GM12878 (cell line): ENCODE data around the gene PLA2G15. TPM values are rescaled to one million over a fixed set of nuclear protein-coding genes. Genes with fewer than 3 reads are reported as not detected.

ENCODE experiments used
- ATAC-seq: fragments of 200-7000 bp; cut with Tn5 transposase; 3 replicates; pipeline ENCODE4 v1.9.1; 2020; ENCODE audit warnings: mild to moderate bottlenecking, moderate library complexity
- BruUV-seq: library from RNA; stranded (reverse); fragments of 400-500 nt; replicated peaks from 2 replicates; lab custom pipeline; 2021; lab: Mats Ljungman, UMichigan
- CTCF ChIA-PET: fragments of 300-600 bp; sonication (Branson Sonifier 250); formaldehyde crosslinking; extraction: SDS; loops from one replicate; lab custom pipeline; 2021; ENCODE audit warnings: inconsistent platforms; lab: Yijun Ruan, JAX
- POLR2A ChIA-PET: fragments of 350-600 bp; formaldehyde crosslinking; extraction: SDS; loops from one replicate; lab custom pipeline; 2021; ENCODE audit warnings: inconsistent platforms; lab: Charles Lee
- RAD21 ChIA-PET: fragments of 300-600 bp; sonication (Branson Sonifier 250); formaldehyde crosslinking; loops from one replicate; lab custom pipeline; 2023; ENCODE audit warnings: antibody characterized with exemption; ENCODE audit not compliant: unreplicated experiment; lab: Charles Lee
- SMC1A ChIA-PET: fragments of 300-600 bp; sonication (Branson Sonifier 250); formaldehyde crosslinking; loops from one replicate; lab custom pipeline; 2023; ENCODE audit not compliant: unreplicated experiment, uncharacterized antibody; lab: Charles Lee
- DNase-seq: peaks from one replicate; pipeline ENCODE4 v3.0.0-alpha.2; 2011; ENCODE audit warnings: low read depth, low spot score
- FAIRE-seq: peaks from 3 replicates; lab custom pipeline; 2011; peaks lifted over from hg19 to GRCh38; lab: Jason Lieb, UNC
- H2AFZ ChIP-seq: 2 replicates; pipeline ENCODE4 v1.6.0; 2011; ENCODE audit warnings: low read depth, low read length, control low read depth; ENCODE audit not compliant: control insufficient read depth
- H3K27ac ChIP-seq: 2 replicates; pipeline ENCODE4 v1.5.1; 2011; ENCODE audit warnings: control low read depth; ENCODE audit not compliant: control insufficient read depth, insufficient read depth
- H3K27me3 ChIP-seq, 2 experiments: replicated peaks in 1 of 2; 2 replicates each; pipeline versions ENCODE4 v1.6.0 to v1.6.1; 2011; ENCODE audit warnings: low read length in 1 of 2; ENCODE audit not compliant: control insufficient read depth in 2 of 2, insufficient read depth in 2 of 2
- H3K36me3 ChIP-seq, 2 experiments: 2 replicates each; pipeline ENCODE4 v1.5.1; 2011; ENCODE audit warnings: low read length in 1 of 2; ENCODE audit not compliant: control insufficient read depth in 2 of 2, insufficient read depth in 2 of 2
- H3K4me1 ChIP-seq: 2 replicates; pipeline ENCODE4 v1.6.1; 2011; ENCODE audit warnings: mild to moderate bottlenecking, low read length, moderate library complexity, mixed read lengths; ENCODE audit not compliant: control insufficient read depth, insufficient read depth
- H3K4me2 ChIP-seq: 2 replicates; pipeline ENCODE4 v1.6.0; 2011; ENCODE audit warnings: control low read depth; ENCODE audit not compliant: control insufficient read depth, insufficient read depth
- H3K4me3 ChIP-seq: fragments of 200-600 bp; sonication (generic); 2 replicates; pipeline ENCODE4 v1.5.1; 2016
- H3K79me2 ChIP-seq: 2 replicates; pipeline ENCODE4 v1.6.0; 2011; ENCODE audit warnings: low read length; ENCODE audit not compliant: control insufficient read depth, insufficient read depth
- H3K9ac ChIP-seq: 2 replicates; pipeline ENCODE4 v1.8.0; 2011; ENCODE audit warnings: low read length, control low read depth, mixed read lengths; ENCODE audit not compliant: control insufficient read depth, insufficient read depth
- H3K9me3 ChIP-seq: replicated peaks from 3 replicates; pipeline ENCODE4 v1.5.1; 2011; ENCODE audit warnings: mild to moderate bottlenecking, low read length; ENCODE audit not compliant: control insufficient read depth, insufficient read depth
- H4K20me1 ChIP-seq: 2 replicates; pipeline ENCODE4 v1.6.0; 2011; ENCODE audit not compliant: control insufficient read depth, insufficient read depth
- CBX5 ChIP-seq: sonication (generic); IDR thresholded peaks from 2 replicates; pipeline ENCODE4 v1.6.1; 2016; ENCODE audit warnings: low read depth, moderate library complexity, mild to moderate bottlenecking, inconsistent platforms
- E2F4 ChIP-seq: IDR thresholded peaks from 2 replicates; pipeline ENCODE4 v1.6.1; 2012; ENCODE audit warnings: low read depth, low read length, improper control_type of control experiment
- MLLT1 ChIP-seq: fragments of 450-650 bp; IDR thresholded peaks from 2 replicates; pipeline ENCODE4 v1.6.1; 2016; ENCODE audit warnings: mild to moderate bottlenecking
- NFXL1 ChIP-seq: fragments of 450-650 bp; IDR thresholded peaks from 2 replicates; pipeline ENCODE4 v1.6.1; 2017; ENCODE audit warnings: antibody characterized with exemption, mild to moderate bottlenecking, borderline replicate concordance
- PKNOX1 ChIP-seq: fragments of 450-650 bp; IDR thresholded peaks from 2 replicates; pipeline ENCODE4 v1.6.1; 2016; ENCODE audit warnings: mild to moderate bottlenecking
- POLR2A ChIP-seq: IDR thresholded peaks from 2 replicates; pipeline ENCODE4 v1.6.1; 2011; ENCODE audit warnings: low read depth, mild to moderate bottlenecking, low read length
- RBBP5 ChIP-seq: fragments of 200-600 bp; sonication (generic); conservative IDR thresholded peaks from 2 replicates; pipeline ENCODE4 v1.6.1; 2016
- SMARCA5 ChIP-seq: fragments of 450-650 bp; IDR thresholded peaks from 2 replicates; pipeline ENCODE4 v1.6.1; 2017; ENCODE audit warnings: mild to moderate bottlenecking
- TCF7 ChIP-seq: IDR thresholded peaks from 2 replicates; pipeline ENCODE4 v1.6.1; 2014; ENCODE audit warnings: antibody characterized with exemption, borderline replicate concordance
- YY1 ChIP-seq: IDR thresholded peaks from 2 replicates; pipeline ENCODE4 v1.6.1; 2011; ENCODE audit warnings: low read depth, mild to moderate bottlenecking, low read length
- ZNF384 ChIP-seq: IDR thresholded peaks from 2 replicates; pipeline ENCODE4 v1.6.1; 2012; ENCODE audit warnings: low read depth, mild to moderate bottlenecking, low read length, improper control_type of control experiment, borderline replicate concordance
- WGBS: methylation state at CpG from one replicate; pipeline ENCODE4 v1.1.6; 2016; ENCODE audit warnings: low lambda C conversion rate; ENCODE audit not compliant: insufficient replicate concordance, insufficient coverage; ENCODE audit errors: missing lambda C conversion rate; 5-methylcytosine and 5-hydroxymethylcytosine counted together
- in situ Hi-C: fragments of 300-500 bp; cut with MboI; formaldehyde crosslinking; loops from 9 replicates; pipeline ENCODE4 v1.14.3; 2018; ENCODE audit warnings: mixed read lengths
- intact Hi-C: fragments of 100-400 bp; cut with micrococcal nuclease; formaldehyde crosslinking; loops from one replicate; pipeline ENCODE4 v1.14.2; 2022; ENCODE audit not compliant: unreplicated experiment
- polyA plus RNA-seq, 11 experiments: library from polyadenylated mRNA; depleted of rRNA in 4 of 11; unstranded in 6 of 11; stranded (reverse) in 5 of 11; fragments of >200 nt; fragmentation: Nextera tagmentation in 4 of 11; fragmentation: Illumina TruSeq in 1 of 11; extraction: Ambion mirVana in 4 of 11; extraction: Trizol in 1 of 11; gene quantifications; 1 replicate in 1 of 11; 2 replicates in 10 of 11; pipeline versions ENCODE4 v1.2.1 to v1.2.3, GENCODE V29; 2011 to 2016; ENCODE audit warnings: inconsistent platforms in 2 of 11, missing spikeins in 2 of 11, low read depth in 1 of 11
- total RNA-seq, 4 experiments: library from RNA; depleted of rRNA in 3 of 4; stranded (reverse); fragments of >200 nt in 3 of 4; fragmentation: Illumina TruSeq in 1 of 4; extraction: Trizol in 1 of 4; gene quantifications; 2 replicates each; pipeline versions ENCODE4 v1.2.1 to v1.2.3, GENCODE V29; 2013 to 2021
- TF ChIP-seq, protein P1 (sequence below): IDR thresholded peaks from 2 replicates; pipeline ENCODE4 v1.6.1; 2012; ENCODE audit warnings: low read length, inconsistent platforms

Gene PLA2G15
- total and polyA plus RNA-seq, 10 of the 15 experiments (the other 5 are each of a cell fraction or from before 2014, with no cell fraction given), result 0.31 to 9.4 (median 6.8) TPM

DNA sequence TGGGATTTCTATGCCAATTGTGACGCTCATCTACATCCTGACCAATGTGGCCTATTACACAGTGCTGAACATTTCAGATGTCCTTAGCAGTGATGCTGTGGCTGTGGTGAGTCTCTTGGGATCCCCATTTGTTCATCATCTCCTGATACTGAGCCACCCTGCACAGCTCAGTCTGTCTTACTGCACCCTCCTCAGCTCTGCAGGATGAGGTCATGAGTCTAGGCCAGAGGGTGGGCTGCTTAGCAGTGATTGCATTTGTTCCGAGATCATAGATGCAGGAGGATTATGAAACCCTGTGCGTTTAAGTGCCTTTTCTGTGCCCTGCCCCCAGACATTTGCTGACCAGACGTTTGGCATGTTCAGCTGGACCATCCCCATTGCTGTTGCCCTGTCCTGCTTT, 46.1 kb downstream of the PLA2G15 start:
- H3K79me2 ChIP-seq, result peaks cover 26% of the 10 kb centered on the region
- ChIA-PET POLR2A (interaction anchor here (1.1 to 11.1 kb wide), 4 partner anchors 8 to 27 kb away, joined by 4 to 177 read pairs (median 12); partner anchors contain the start of genes PRMT7 and SLC7A6OS), CTCF (interaction anchor here (1.0 to 4.8 kb wide), 4 partner anchors 9 to 38 kb away, joined by 3 to 94 read pairs (median 4); partner anchors contain the start of gene SLC7A6), RAD21 (interaction anchor here (1.0 to 4.9 kb wide), 5 partner anchors 15 to 38 kb away, joined by 3 to 55 read pairs (median 10); partner anchors contain the start of gene SLC7A6), SMC1A (interaction anchor here (0.6 to 5.0 kb wide), 9 partner anchors 8 to 37 kb away, joined by 3 to 56 read pairs (median 12); partner anchors contain the start of genes PRMT7, SLC7A6 and SLC7A6OS)
- H2AFZ ChIP-seq, result no peak overlapping the region
- no peak for FAIRE-seq
- no TSS peak for BruUV-seq
- no peak for DNase-seq
- H3K27ac ChIP-seq, result no peak overlapping the region
- no peak overlapping the region for H3K4me3 ChIP-seq
- TF ChIP-seq CBX5 (no peak), ZNF384 (no peak)
- peaks cover 32% of the 10 kb centered on the region in 2 experiments; a peak in 3 of 4 replicates for H3K36me3 ChIP-seq
- intact Hi-C loops (no loop called here), in situ Hi-C loops (no loop called here)
- H3K4me1 ChIP-seq, result peaks cover 43% of the 10 kb centered on the region
- ATAC-seq, result no peak
- no peaks in the 10 kb centered on the region for H3K9me3 ChIP-seq
- no peak overlapping the region for H3K9ac ChIP-seq
- no peaks in the 10 kb centered on the region for H4K20me1 ChIP-seq
- 79% methylated on average over 4 of the region's 4 CpGs for WGBS
- H3K4me2 ChIP-seq, result no peak overlapping the region
- H3K27me3 ChIP-seq, result no peaks in the 10 kb centered on the region

DNA sequence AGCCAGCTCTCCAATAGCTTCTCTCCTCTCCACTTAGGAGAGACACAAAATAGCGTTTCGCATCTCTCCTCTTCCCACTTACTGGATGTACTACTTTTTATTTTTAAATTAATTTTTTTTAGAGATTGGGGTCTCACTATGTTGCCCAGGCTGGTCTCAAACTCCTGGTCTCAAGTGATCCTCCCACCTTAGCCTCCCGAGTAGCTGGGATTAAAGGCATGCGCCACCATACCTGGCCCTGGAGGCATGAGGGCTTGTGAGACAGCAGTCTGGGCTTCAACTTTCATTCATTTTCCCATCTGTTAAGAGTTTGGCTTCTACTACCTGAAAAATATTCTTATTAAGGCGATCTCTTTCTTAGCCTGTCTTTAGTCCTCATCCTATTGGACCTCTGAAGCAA, 47.3 kb downstream of the PLA2G15 start:
- DNase-seq (no peak), ATAC-seq (no peak), FAIRE-seq (no peak)
- H3K4me2 ChIP-seq, result no peak overlapping the region
- in situ Hi-C loops (no loop called here), intact Hi-C loops (no loop called here)
- no peaks in the 10 kb centered on the region for H3K27me3 ChIP-seq
- RAD21 ChIA-PET, result interaction anchor here (3.0 to 4.9 kb wide), 2 partner anchors 17 to 30 kb away, joined by 12 to 55 read pairs; partner anchors contain the start of gene SLC7A6
- no peak overlapping the region for H2AFZ ChIP-seq
- H3K36me3 ChIP-seq, result peaks cover 29 to 39% of the 10 kb centered on the region in 2 experiments; a peak in 3 of 4 replicates
- peaks cover 31% of the 10 kb centered on the region for H3K4me1 ChIP-seq
- CTCF ChIA-PET, result interaction anchor here (0.7 to 4.8 kb wide), 3 partner anchors 30 to 42 kb away, joined by 3 to 94 read pairs (median 5); partner anchors contain the start of gene SLC7A6
- H4K20me1 ChIP-seq, result no peaks in the 10 kb centered on the region
- POLR2A ChIA-PET, result interaction anchor here (1.1 to 2.0 kb wide), 3 partner anchors 9 to 27 kb away, joined by 4 to 6 read pairs (median 5); partner anchors contain the start of genes PRMT7 and SLC7A6OS
- no TSS peak for BruUV-seq
- H3K27ac ChIP-seq, result no peak overlapping the region
- H3K9ac ChIP-seq, result no peak overlapping the region
- H3K9me3 ChIP-seq, result no peaks in the 10 kb centered on the region
- H3K79me2 ChIP-seq, result peaks cover 14% of the 10 kb centered on the region
- 97% methylated on average over 5 of the region's 5 CpGs for WGBS
- SMC1A ChIA-PET, result interaction anchor here (1.1 to 5.0 kb wide), 2 partner anchors 9 to 19 kb away, joined by 3 to 20 read pairs; partner anchors contain the start of genes PRMT7 and SLC7A6OS
- no peak overlapping the region for H3K4me3 ChIP-seq
- TF ChIP-seq TCF7, result no peak
- TF ChIP-seq RBBP5, result no peak
- no peak for TF ChIP-seq POLR2A
- TF ChIP-seq MLLT1, result no peak
- TF ChIP-seq SMARCA5, result no peak
- TF ChIP-seq NFXL1, result no peak
- no peak for TF ChIP-seq E2F4
- TF ChIP-seq, protein P1, sequence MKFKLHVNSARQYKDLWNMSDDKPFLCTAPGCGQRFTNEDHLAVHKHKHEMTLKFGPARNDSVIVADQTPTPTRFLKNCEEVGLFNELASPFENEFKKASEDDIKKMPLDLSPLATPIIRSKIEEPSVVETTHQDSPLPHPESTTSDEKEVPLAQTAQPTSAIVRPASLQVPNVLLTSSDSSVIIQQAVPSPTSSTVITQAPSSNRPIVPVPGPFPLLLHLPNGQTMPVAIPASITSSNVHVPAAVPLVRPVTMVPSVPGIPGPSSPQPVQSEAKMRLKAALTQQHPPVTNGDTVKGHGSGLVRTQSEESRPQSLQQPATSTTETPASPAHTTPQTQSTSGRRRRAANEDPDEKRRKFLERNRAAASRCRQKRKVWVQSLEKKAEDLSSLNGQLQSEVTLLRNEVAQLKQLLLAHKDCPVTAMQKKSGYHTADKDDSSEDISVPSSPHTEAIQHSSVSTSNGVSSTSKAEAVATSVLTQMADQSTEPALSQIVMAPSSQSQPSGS, result no peak
- TF ChIP-seq YY1, result no peak
- TF ChIP-seq PKNOX1, result no peak
